ENCODE data around the gene SCAF1. TPM values are rescaled to one million over a fixed set of nuclear protein-coding genes. Genes with fewer than 3 reads are reported as not detected.

The SCAF1 gene
- total RNA-seq, 2 donors from 2014 or later: 60.9 to 62.7 TPM

DNA sequence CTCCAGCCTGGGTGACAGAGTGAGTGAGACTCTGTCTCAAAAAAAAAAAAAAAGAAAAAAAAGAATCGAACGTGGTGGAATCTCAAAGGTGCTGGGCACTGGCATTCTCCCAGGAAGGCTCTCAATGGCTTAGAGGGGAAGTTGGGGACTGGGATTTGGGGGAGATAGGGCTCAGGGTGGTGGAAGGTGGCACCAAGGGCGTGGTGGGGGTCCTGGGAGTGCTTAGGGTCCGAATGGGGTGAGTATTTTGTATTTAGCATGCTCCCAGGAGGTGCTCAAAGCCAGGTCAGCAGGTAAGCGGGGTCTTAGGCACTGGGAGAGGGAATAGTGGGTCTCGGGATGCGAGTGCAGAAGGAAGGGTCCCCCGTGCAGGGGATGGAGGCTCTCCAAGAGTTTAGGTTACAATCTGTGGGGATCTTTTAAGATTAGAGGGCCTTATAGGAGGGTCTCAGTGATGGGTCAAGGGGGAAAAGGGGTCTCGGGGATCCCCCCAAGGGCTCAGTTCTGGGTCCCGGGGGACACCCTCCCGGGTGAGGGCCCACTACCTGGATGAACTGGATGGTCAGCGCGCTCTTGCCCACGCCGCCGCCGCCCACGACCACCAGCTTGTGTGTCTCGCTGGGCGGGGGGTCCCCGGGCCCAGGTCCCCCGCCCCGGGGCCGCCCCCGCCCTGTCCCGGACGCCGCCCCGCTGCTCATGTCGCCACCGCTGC, 2.5 kb upstream of the SCAF1 start:
- ATAC-seq: no peak
- DNase-seq: peak; percentile 48 to 62
- intact Hi-C loops (cut with DNase I, micrococcal nuclease): loop anchor here in 1 of 2 donors (5.0 kb wide), 1 partner anchor 47 kb away; the partner anchor contains the start of gene PRR12

GRCh38 chr19:49640113-49640898, 1.7 kb upstream of the SCAF1 start, which contains the start of gene RRAS:
Gene RRAS, minus strand, starts transcription at chr19:49640143. Its CDS starts 45 bp downstream, at chr19:49640098.
- DNase-seq: peak; percentile 100

DNA sequence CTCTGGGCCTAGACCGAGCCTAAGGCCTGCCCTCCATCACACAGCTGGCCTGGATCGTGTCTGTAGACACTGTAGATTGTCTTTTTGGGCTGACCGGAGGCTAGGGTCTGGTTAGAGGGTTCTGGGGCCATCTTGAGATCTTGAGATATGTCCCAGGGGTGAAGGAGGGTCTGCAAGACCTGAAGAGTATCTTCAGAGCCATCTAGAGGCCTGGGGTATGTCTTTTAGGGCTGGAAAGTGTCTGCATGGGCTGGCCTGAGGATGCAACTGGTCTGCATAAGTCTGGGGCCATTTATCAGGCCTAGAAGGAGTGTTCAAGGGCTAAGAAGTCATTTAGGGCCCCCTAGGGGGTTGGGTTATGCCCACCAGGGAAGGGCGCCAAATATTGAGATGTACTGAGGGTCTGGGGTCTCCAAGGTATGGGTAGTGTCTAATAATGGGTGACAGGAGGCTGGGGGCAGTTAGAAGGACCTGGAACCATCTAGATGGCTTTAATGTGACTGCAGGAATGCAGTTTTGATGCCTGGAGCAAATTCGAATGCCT, 555 bp downstream of the SCAF1 start:
- intact Hi-C loops (cut with DNase I, micrococcal nuclease): no loop called here
- no peak for DNase-seq
- no peak for ATAC-seq

More at GRCh38 chr19:49640113-49640898, 1.7 kb upstream of the SCAF1 start, which contains the start of gene RRAS:
- ATAC-seq: peak; percentile 63
- intact Hi-C loops (cut with DNase I, micrococcal nuclease): no loop called here

DNA sequence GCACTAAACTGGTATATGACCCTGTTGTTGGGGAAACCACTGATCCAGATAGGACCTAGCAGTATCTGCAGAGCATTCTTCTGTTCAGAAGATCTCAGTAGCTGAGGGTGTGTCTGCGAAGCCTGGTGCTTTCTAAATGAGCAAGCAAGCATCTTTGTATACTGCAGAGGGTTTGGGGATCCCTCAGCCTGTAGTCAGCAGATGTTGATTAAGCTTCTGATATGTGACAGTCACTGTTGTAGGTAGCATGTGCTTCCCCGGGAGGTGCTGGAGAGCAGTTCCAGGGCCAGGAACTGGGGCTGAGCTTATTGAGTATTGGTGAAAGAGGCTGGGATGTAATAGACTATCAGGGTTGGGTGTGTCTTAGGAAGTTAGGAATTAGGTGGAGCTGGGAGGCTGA, 1.5 kb downstream of the SCAF1 start:
- no peak for ATAC-seq
- no peak for DNase-seq
- intact Hi-C loops (cut with DNase I, micrococcal nuclease): no loop called here

- no peak for ATAC-seq
- DNase-seq: no peak
- intact Hi-C loops (cut with DNase I, micrococcal nuclease): no loop called here
Measured at GRCh38 chr19:49645592-49645991, 3.6 kb downstream of the SCAF1 start.

DNA sequence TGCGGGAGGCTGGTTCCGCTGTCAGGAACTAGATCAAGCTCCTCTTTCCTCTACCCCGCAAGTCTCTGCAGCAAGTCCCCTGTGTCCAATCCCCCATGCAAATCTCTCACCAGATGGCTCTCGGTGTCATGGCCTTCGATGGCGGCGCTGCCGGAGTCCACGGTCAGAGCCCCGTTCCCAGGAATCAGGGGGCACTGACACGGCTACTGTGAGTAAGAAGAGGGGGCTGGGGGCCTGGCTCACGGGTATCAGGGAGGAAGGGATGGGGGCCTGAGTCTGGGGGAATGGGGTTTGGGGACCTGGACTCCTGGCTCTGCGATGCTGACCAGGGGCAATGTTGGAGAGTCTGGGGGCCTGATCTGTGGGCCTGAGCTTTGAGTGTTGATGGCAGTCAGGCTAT, 4.0 kb downstream of the SCAF1 start:
- no peak for ATAC-seq
- intact Hi-C loops (cut with DNase I, micrococcal nuclease): no loop called here
- no peak for DNase-seq

- no peak for DNase-seq
- no peak for ATAC-seq
- intact Hi-C loops (cut with DNase I, micrococcal nuclease): no loop called here
Measured at GRCh38 chr19:49646586-49646985, 4.6 kb downstream of the SCAF1 start.

GRCh38 chr19:49651029-49651819, 9.2 kb downstream of the SCAF1 start:
- no peak for DNase-seq
- intact Hi-C loops (cut with DNase I, micrococcal nuclease): no loop called here
- ATAC-seq: no peak

GRCh38 chr19:49651820-49652550, 10.0 kb downstream of the SCAF1 start:
- DNase-seq: no peak
- ATAC-seq: no peak
- intact Hi-C loops (cut with DNase I, micrococcal nuclease): no loop called here

DNA sequence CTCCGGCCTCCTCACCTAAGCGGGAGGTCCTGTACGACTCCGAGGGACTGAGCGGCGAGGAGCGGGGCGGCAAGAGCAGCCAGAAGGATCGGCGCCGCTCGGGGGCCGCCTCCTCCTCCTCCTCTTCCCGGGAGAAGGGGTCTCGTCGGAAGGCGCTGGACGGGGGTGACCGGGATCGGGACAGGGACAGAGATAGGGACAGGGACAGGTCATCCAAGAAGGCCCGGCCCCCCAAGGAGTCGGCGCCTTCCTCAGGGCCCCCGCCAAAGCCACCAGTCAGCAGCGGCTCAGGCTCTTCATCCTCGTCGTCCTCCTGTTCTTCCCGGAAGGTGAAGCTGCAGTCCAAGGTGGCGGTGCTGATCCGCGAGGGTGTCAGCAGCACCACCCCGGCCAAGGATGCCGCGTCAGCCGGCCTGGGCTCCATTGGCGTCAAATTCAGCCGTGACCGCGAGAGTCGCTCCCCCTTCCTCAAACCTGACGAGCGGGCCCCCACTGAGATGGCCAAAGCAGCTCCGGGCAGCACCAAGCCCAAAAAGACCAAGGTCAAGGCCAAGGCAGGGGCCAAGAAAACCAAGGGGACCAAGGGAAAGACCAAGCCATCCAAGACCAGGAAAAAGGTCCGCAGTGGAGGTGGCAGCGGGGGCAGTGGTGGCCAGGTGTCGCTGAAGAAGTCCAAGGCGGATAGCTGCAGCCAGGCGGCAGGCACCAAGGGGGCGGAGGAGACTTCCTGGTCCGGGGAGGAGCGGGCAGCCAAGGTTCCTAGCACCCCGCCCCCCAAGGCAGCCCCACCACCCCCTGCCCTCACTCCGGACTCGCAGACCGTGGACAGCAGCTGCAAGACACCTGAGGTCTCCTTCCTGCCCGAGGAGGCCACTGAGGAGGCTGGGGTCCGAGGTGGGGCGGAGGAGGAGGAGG, 10.8 kb downstream of the SCAF1 start:
- intact Hi-C loops (cut with DNase I, micrococcal nuclease): no loop called here
- ATAC-seq: no peak
- no peak for DNase-seq

DNA sequence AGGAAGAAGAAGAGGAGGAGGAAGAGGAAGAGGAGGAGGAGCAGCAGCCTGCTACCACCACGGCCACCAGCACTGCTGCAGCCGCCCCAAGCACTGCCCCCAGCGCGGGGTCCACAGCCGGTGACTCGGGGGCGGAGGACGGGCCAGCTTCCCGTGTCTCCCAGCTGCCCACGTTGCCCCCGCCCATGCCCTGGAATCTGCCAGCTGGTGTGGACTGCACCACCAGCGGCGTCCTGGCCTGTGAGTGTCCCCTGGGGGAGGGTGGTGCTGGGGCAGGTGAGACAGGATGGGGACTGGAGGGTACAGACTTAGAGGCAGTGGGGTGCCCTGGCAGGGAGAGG, 11.4 kb downstream of the SCAF1 start:
- ATAC-seq: no peak
- intact Hi-C loops (cut with DNase I, micrococcal nuclease): no loop called here
- no peak for DNase-seq

GRCh38 chr19:49654581-49654980, 12.6 kb downstream of the SCAF1 start:
- no peak for DNase-seq
- intact Hi-C loops (cut with DNase I, micrococcal nuclease): no loop called here

GRCh38 chr19:49655570-49656455, 13.8 kb downstream of the SCAF1 start:
- intact Hi-C loops (cut with DNase I, micrococcal nuclease): no loop called here
- DNase-seq (no peak), ATAC-seq (no peak)

More at GRCh38 chr19:49654581-49654980, 12.6 kb downstream of the SCAF1 start:
- no peak for ATAC-seq

GRCh38 chr19:49656456-49657109, 14.6 kb downstream of the SCAF1 start:
- DNase-seq: no peak
- no peak for ATAC-seq
- intact Hi-C loops (cut with DNase I, micrococcal nuclease): no loop called here

GRCh38 chr19:49657493-49658138, 15.6 kb downstream of the SCAF1 start:
- no peak for DNase-seq
- intact Hi-C loops (cut with DNase I, micrococcal nuclease): no loop called here
- no peak for ATAC-seq

GRCh38 chr19:49658139-49658517, 16.1 kb downstream of the SCAF1 start:
- no peak for ATAC-seq
- intact Hi-C loops (cut with DNase I, micrococcal nuclease): no loop called here
- no peak for DNase-seq

Measured in left colon (tissue), 2 donors.